HG02970 (cell line): ENCODE measurements around the gene WBP2NL.

ENCODE experiments used
- ATAC-seq: cut with Tn5 transposase; IDR thresholded peaks from one replicate; pipeline ENCODE4 v1.9.1; 2021; ENCODE audit warnings: mild to moderate bottlenecking, moderate library complexity, moderate number of reproducible peaks; ENCODE audit not compliant: unreplicated experiment, low FRiP score

WBP2NL gene

DNA sequence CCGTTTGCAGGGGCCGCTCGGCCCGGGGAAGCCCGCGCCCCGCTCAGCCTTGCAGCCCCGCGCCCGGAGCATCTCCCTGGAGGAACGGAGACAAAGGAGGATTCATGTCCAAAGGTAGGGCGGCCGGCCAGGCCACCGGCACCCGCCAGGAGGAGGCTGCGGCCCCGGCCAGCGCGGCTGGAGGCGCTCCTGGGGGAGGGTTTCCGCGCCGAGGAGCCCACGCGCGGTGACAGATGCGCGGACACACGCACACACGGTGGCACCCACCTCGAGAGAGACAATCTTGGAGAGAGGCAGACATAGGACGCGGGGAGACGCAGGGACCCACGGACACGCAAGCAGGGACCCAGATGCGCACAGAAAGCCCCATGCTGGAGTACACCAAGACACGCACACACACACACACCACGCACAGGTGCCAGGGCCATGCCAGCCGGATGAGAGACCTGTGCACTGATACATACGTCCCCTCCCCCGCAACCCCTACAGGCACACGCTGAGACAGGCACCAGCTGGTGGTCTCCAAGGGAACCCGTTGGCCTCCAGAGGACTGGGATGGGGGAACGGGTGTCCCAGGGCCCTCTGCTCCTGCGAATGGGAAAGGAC lies 21.5 kb upstream of the WBP2NL start:
- ATAC-seq, result no peak

DNA sequence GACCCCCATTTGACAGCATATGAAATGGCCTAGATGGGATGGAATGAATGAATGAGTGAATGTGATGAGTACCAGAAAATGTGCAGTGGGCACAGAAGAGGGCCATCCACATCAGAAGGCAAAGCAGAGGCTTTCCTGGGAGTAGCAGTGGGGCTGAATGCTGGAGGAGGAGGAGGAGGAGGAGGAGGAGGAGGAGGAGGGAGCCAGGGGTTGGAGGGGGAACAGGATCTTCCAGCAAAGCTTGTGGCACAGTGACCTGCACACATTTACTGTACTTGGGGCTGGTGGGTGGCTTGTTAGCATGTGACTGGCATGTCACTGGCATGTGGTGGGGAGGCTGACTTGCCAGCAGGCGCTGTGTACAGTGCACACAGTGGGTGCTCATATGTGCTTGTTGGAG lies 19.9 kb upstream of the WBP2NL start:
- no peak for ATAC-seq

DNA sequence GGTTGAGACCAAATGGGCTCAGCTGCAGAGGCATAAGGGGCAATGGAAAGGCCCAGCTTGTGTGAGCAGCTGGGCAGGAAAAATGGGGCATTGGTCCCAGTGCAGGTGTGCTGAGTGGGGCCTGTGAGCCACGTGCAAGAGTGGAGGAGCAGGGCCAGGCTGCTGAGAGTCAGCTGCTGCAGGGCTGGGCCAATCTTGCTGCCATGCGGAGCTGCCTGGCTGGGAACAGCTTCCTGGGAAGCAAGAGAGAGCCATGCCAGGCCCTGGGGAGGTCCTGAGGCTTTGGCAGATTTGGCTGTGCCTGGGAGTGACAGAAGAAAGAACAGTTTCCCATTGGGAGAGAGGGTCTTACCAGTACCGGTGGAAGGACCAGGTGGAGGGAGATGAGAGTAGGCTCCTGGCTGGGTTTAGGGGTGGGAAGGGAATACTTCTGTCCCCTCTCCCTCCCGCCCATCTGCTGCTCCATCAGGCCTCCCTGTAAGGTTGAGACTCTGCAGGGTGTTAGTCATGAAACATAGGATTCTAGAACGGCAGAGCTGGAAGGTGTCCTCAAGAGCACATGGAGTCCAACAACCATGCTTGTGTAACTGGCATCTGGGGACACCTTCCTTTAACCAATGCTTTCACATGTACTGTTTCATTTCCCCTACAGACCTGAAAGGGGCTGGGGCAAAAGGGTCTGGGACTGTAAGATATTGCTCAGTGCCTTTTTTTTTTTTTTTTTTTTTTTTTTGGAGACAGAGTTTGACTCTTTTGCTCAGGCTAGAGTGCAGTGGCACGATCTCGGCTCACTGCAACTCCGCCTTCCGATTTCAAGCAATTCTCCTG lies 19.0 kb upstream of the WBP2NL start:
- no peak for ATAC-seq

DNA sequence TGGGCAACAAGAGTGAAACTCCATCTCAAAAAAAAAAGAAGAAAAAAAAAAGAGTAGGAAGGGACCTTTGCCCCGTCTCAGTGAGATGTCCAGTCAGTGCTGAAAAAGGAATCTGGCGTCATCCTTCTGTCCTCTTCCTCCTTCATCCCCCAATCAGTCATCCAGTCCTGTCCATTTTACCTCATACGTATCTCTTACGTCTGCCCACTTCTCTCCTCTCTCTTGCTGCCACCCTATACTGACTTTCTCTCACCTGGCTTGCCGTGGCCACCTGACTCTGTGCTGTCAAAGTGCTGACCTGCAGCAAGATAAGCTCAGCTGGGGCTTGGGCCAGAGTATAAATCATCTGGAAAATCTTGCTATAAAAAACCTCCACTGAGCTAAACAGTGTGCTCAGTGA lies 15.7 kb upstream of the WBP2NL start:
- no peak for ATAC-seq

DNA sequence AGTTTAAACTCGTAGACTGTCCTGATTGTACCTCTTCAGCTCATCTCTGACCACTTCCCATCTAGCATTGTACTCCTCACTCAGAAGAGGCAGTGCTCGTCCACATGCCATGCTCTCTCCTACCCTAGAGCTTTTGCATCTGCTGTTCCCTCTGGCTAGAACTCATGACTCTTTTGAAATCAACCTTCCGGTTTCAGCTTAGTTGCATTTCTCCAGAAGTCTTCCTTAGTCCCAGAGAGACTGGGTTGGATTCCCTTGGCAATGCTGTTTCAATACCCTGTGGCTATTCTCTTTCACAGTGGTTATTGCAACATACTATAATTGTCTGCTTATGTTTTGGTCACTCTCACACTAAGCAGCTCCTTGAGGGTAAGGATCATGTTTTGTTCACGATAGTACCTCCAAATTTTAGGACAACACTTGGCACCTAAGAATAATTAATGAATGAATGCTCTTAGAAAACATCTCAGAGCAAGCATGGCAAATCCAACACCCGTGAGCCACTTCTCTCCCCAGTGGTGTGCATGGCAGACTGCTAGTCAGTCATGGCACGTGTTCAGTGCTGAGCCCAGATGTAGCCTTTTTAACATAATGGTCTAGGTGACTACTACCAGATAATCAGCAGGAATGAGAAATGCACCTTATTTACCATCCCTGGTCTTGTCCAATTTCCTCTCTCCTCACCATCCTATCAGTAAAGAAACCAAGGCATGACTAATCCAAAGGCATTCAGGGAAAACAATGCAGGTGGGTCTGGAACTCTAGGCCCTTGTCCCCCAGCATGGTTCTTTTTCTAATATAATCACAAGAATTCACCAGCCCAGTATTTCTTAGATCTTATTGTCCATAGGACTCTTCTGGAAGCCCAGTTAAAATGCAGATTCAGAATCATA lies 14.8 kb upstream of the WBP2NL start:
- no peak for ATAC-seq

DNA sequence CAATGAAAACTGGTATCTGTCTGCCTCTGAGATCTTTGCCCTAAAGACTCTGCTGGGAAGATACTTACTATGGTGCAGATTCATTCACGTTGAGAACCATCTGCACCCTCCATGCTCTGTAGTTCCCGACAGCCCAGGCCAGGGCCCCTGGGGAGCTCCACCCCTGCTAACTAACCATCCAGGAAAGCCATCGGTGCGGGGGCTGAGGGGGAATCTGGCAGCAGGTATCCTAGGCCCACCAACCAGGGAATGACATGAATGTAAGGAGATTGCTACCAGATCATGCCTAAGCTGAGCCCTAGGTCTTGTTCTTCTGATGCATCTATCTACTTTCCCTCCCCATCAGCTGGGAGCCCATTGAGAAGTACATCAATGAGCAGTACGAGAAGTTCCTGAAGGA lies 11.3 kb upstream of the WBP2NL start:
- no peak for ATAC-seq

DNA sequence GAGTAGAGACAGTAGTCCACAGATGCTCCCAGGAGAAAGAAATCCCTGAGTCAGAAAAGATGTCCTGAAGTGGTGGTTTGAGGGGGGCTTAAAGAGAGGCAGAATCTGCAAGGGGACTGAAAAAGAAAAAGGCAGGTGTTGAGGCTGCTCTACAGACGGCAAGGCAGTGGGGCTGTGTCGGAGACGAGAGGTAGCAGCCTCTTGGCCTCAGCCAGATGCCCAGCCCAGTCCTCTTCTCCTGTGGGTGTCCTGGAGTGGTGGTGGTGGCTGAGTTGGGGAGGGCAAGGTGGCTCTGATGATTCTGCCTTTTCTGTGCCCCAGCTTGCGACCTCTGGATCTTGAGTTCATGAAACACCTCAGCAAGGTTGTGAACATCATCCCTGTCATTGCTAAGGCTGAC lies 9.3 kb upstream of the WBP2NL start:
- no peak for ATAC-seq

DNA sequence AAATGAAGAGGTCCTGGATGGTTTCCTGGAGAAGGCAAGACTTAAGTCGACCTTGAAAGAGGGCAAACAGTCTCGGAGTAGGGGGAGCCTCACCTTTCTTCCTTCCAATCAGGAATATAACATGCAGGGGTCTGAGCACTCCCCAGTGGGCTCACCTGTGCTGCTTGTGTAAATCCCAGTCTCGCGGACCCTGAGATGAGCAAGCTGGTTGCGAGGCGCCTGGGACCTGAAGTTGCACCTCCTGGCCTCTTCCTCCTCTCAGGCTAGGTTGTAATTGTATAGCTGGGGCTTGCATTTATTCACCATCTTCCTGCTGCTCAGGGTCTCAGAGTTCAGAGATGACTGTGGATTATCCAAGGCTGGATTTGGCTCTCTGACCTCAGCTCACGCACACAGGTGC lies 7.5 kb upstream of the WBP2NL start:
- no peak for ATAC-seq

DNA sequence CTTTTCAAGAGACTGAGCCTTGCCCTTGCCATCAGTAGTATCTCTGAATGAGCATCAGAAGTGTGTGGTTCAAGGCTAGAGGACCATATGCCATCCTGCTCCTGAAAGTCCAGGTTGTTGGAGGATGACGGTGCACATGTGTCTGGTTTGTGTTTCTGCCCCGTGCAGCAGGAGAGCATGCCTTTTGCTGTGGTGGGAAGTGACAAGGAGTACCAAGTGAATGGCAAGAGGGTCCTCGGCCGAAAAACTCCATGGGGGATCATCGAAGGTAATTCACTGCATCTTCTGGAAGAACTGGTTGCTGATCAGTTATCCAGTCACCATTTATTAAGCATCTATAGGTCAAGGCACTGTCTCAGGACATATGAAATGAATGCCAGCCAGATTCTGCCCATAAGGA lies 6.1 kb upstream of the WBP2NL start:
- ATAC-seq, result no peak

DNA sequence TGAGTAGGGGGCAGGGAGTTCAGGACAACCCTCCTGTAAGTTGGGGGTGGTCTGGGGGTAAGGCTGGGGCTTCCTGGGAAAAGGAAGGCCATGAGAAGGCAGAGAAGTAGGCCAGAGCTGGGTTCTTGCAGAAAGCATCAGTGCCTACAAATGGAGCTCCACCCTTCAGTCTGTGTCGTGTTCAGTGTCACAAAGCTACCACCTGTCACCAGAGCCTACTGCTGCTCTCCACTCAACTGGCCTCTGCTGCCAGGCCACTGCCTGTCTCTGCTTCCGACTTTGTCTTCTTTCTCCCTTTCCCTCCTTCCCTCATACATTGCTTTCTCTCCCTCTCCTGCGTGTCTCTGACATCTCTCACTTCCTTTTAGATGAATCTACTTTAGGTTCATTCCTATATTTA lies 3.4 kb upstream of the WBP2NL start:
- no peak for ATAC-seq

DNA sequence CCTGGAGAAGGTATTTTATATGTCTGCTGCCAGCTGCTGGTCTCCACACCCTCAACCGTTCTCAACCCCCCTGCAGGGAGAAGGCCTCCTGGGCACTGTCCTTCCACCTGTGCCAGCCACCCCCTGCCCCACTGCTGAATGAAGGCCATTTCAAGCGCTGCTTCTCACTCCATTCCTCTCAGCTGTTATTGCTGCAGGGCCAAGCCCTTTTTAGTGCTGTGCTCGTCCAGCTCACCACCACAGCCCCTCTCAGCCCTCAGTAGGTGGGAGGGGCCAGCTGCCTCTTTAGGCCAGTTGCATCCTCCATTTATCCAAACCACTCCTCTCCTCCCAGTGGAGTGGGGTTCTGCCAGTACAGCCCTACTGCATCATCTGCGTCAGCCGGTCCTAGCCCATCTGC lies 1.8 kb upstream of the WBP2NL start:
- no peak for ATAC-seq

DNA sequence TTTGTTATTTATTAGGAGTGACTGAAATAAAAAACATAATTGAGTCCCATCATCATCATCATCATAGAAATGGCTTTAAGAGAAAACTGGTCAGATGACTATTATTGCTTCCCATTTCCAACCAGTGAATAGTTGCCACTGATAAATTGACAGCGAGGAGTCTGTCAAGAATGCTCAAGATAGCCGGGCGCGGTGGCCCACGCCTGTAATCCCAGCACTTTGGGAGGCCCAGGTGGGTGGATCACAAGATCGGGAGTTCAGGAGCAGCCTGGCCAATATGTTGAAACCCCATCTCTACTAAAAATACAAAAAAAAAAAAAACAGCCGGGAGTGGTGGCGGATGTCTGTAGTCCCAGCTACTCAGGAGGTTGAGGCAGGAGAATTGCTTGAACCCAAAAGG lies 1.9 kb downstream of the WBP2NL start:
- ATAC-seq, result no peak

DNA sequence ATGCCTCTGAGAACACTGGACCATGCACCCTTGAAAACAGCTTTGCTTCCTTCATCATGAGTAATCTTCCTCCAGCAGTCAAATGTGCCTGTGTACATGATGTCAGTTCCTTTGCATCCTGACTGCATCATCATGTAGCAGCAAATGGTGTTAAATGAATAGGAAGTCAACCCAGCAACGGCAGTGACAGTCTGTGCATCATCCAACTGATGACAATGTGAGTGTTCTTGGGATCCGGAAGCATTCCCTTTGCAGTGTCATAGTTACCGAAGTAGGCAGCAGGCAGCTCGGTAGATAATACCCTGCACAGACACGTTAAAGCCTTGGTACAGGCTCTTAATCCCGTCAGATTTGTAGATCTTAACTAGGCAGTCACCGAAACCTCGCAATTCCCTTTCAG lies 2.5 kb downstream of the WBP2NL start:
- no peak for ATAC-seq

DNA sequence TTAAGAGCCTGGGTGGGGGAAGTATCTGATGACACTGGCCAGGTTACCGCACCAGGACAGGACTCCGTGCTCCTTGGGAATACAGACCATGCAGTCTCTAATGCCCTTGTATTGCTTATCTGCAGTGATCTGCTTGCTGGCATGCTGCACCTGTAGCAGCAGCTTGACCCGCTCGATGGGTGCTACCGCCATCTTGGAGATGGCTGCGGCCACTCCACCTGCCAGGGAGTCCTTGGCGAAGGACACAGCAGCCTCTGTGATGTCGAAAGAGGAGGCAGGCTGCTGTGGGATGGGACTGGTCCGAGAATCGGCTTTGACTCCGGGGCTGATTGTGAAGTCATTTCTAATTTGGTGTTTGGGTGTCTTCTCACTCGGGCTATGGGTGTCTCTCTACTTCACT lies 3.1 kb downstream of the WBP2NL start:
- no peak for ATAC-seq

DNA sequence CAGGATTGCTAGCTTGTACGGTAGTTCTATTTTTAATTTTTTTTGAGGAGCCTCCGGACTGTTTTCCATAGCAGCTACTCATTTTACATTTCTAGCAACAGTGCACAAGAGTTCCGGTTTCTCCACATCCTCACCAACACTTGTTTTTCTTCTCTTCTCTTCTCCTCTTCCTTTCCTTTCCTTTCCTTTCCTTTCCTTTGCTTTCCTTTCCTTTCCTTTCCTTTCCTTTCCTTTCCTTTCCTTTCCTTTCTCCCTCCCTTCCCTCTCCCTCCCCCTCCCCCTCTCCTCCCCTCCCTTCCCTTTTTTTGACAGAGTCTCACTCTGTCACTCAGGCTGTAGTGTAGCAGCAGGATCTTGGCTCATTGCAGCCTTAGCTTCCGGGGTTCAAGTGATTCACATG lies 9.3 kb downstream of the WBP2NL start:
- no peak for ATAC-seq

DNA sequence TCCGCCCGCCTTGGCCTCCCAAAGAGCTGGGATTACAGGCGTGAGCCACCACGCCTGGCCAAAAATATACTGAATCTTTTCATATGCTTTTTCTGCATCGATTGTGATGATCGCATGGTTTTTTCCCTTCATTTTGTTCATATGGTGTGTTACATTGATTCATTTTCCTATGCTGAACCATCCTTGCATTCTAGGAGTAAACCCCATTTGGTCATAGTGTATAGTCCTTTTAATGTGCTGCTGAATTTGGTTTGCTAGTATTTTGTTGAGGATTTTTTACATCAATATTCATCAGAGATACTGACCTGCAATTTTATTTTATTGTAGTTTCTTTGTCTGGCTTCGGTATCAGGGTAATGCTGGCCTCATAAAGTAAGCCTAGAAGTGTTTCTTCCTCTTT lies 12.2 kb downstream of the WBP2NL start:
- no peak for ATAC-seq

DNA sequence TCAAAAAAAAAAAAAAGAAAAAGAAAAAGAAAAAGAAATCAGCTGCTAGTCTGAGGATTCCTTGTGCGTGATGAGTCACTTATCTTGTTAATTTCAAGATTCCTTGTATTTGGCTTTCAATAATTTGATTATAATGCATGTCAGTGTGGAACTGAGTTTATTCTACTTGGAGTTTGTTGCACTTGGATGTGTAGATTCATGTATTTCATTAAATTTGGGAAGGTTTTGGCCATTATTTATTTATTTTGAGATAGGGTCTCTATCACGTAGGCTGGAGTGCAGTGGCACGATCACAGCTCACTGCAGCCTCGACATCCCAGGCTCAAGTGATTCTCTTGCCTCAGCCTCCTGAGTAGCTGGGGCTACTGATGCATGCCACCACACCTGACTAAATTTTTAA lies 14.8 kb downstream of the WBP2NL start:
- no peak for ATAC-seq

DNA sequence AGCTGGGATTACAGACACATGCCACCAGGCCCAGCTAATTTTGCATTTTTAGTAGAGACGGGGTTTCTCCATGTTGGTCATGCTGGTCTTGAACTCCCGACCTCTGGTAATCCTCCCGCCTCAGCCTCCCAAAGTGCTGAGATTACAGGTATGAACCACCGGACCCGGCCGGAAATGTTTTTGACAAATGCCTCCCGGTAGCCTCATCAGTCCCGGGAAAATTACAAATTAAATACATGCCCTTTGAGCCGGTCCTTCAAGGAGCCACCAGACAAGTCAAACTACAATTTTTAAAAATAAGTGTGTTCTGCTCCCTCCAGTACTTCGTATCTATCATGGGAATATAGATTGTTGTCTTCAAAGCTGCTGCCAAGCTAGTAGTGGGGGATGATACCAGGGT lies 17.5 kb downstream of the WBP2NL start:
- no peak for ATAC-seq

DNA sequence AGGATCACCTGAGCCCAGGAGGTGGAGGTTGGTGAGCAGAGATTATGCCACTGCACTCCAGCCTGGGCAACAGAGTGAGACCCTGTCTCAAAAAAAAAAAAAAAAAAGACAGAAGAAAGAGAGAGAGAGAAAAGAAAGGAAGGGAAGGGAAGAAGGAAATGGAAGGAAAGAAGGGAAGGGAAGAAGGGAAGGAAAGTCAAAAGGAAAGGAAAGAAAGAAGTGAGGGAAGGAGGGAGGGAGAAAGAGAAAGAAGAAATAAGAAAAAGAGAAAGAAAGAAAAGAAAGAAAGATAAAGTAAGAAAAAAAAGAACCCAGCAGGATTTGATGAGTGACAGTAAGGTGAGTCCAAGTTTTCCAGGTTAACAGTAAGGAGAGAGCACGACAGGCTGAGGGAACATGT lies 19.6 kb downstream of the WBP2NL start:
- no peak for ATAC-seq

DNA sequence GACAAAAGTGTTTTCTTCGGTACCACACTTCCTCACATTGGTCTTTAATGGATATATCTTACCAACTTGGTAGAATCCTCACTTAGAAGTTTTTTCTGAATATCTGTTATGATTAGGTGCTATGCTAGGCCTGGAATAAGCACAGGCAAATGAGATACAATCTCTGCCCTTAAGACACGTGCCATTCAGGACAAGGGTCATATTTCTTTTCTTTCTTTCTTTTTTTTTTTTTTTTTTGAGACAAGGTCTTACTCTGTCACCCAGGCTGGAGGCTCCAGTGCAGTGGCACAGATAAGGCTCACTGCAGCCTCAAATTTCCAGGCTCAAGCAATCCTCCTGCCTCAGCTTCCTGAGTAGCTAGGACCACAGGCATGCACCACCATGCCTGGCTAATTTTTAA lies 23.0 kb downstream of the WBP2NL start:
- no peak for ATAC-seq

DNA sequence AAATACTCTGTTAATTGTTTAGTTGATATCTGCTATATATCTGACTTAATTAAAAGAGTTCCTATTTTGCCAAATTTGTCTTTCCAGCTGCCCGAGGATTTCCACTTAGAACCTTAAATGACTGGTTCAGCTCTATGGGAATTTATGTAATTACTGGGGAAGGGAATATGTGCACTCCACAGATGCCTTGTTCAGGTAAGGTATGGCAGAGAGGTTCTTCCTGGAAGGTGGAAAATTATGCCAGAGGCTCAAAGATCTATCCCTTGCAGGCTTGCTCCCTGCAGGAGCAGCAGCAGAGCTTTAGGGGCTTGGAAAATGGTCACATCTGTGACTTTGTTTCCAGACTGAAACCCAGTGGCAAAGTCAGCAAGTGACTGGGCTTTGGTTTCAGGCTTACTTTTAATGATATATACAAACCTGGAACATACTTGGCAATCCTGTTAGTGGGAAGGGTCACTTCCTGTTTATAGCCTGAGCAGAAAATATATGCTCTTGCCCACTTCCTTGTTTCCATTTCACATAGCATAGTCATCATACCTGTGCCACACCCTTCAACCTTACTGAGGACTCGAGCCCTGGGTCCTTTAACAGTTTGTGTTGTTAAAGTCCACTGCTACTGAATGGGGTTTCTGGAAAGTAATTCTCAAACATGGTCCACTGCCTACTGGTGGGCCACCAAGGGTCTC lies 23.7 kb downstream of the WBP2NL start:
- no peak for ATAC-seq
